Uterus (tissue), 2 donors: Measurements from ENCODE around the gene SCFD2.

Experiments used
- POLR2A ChIP-seq, 2 donors: fragments of 450-650 bp; IDR thresholded peaks; one replicate each; pipeline ENCODE4 v1.6.1; 2016; ENCODE audit warnings: antibody characterized with exemption in 2 of 2, mild to moderate bottlenecking in 1 of 2, moderate library complexity in 1 of 2
- TF ChIP-seq, protein P1 (sequence below), 4 experiments: fragments of 200-600 bp in 2 of 4; fragments of 450-650 bp in 2 of 4; sonication (generic) in 2 of 4; IDR thresholded peaks; one replicate each; pipeline ENCODE4 v1.5.1; 2016 to 2019; ENCODE audit warnings: antibody characterized with exemption in 4 of 4, mild to moderate bottlenecking in 2 of 4, moderate library complexity in 1 of 4

- TF ChIP-seq, protein P1, sequence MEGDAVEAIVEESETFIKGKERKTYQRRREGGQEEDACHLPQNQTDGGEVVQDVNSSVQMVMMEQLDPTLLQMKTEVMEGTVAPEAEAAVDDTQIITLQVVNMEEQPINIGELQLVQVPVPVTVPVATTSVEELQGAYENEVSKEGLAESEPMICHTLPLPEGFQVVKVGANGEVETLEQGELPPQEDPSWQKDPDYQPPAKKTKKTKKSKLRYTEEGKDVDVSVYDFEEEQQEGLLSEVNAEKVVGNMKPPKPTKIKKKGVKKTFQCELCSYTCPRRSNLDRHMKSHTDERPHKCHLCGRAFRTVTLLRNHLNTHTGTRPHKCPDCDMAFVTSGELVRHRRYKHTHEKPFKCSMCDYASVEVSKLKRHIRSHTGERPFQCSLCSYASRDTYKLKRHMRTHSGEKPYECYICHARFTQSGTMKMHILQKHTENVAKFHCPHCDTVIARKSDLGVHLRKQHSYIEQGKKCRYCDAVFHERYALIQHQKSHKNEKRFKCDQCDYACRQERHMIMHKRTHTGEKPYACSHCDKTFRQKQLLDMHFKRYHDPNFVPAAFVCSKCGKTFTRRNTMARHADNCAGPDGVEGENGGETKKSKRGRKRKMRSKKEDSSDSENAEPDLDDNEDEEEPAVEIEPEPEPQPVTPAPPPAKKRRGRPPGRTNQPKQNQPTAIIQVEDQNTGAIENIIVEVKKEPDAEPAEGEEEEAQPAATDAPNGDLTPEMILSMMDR (IDR thresholded peaks at IDR 0.05), result no peak
- no peak for TF ChIP-seq POLR2A (IDR thresholded peaks at IDR 0.05)
These were observed 43.2 kb downstream of the SCFD2 start for GRCh38 chr4:53322696-53323095.
